Endothelial cell of umbilical vein (primary cell): ENCODE measurements around the gene KHNYN. TPM values are rescaled to one million over a fixed set of nuclear protein-coding genes. Genes with fewer than 3 reads are reported as not detected.

Source experiments
- BruUV-seq: library from RNA; stranded (reverse); fragments of 400-500 nt; replicated peaks from 2 replicates; lab custom pipeline; 2021; lab: Mats Ljungman, UMichigan
- CTCF ChIA-PET: fragments of 300-600, 350-600 bp; sonication (Branson Sonifier 250); formaldehyde crosslinking; loops from one replicate; lab custom pipeline; 2021; ENCODE audit warnings: antibody characterized with exemption, inconsistent platforms; lab: Charles Lee
- POLR2A ChIA-PET: fragments of 300-600, 350-600 bp; sonication (Branson Sonifier 250); formaldehyde crosslinking; loops from one replicate; lab custom pipeline; 2021; ENCODE audit warnings: antibody characterized with exemption, inconsistent platforms; lab: Charles Lee
- DNase-seq: peaks from one replicate; pipeline ENCODE4 v3.0.0-alpha.2; 2011; ENCODE audit warnings: low read depth, low spot score
- FAIRE-seq: peaks from 2 replicates; lab custom pipeline; 2011; peaks lifted over from hg19 to GRCh38; lab: Jason Lieb, UNC
- H2AFZ ChIP-seq: 2 replicates; pipeline ENCODE4 v1.6.0; 2012; ENCODE audit warnings: low read depth, low read length, control low read depth, inconsistent platforms
- H3K27ac ChIP-seq: 2 replicates; pipeline ENCODE4 v1.5.1; 2011; ENCODE audit warnings: low read depth, mild to moderate bottlenecking, control low read depth, low read length, moderate library complexity; ENCODE audit not compliant: insufficient read depth
- H3K27me3 ChIP-seq, 2 experiments: 2 replicates each; pipeline versions ENCODE4 v1.6.0 to v1.6.1; 2011; ENCODE audit warnings: low read length in 2 of 2, mixed read lengths in 1 of 2; ENCODE audit not compliant: control insufficient read depth in 2 of 2, insufficient read depth in 2 of 2
- H3K36me3 ChIP-seq, 2 experiments: 2 replicates in 1 of 2; 3 replicates in 1 of 2; pipeline ENCODE4 v1.5.1; 2011; ENCODE audit warnings: low read length in 2 of 2, mild to moderate bottlenecking in 1 of 2, moderate library complexity in 1 of 2; ENCODE audit not compliant: control insufficient read depth in 2 of 2, insufficient read depth in 2 of 2; ENCODE audit errors: extremely low read depth in 1 of 2
- H3K4me1 ChIP-seq: 3 replicates; pipeline ENCODE4 v1.5.1; 2011; ENCODE audit warnings: mild to moderate bottlenecking, low read length; ENCODE audit not compliant: control insufficient read depth, insufficient read depth; ENCODE audit errors: extremely low read depth
- H3K4me2 ChIP-seq: 2 replicates; pipeline ENCODE4 v1.6.1; 2011; ENCODE audit warnings: low read length, control low read depth, mixed read lengths; ENCODE audit not compliant: insufficient read depth
- H3K4me3 ChIP-seq, 3 experiments: fragments of 200-600 bp in 1 of 3; sonication (generic), shearing (Covaris generic) in 1 of 3; replicated peaks in 1 of 3; 2 replicates each; pipeline ENCODE4 v1.5.1; 2011 to 2016; ENCODE audit warnings: control low read depth in 3 of 3, low read length in 3 of 3, mild to moderate bottlenecking in 2 of 3, inconsistent platforms in 1 of 3, low read depth in 1 of 3, moderate library complexity in 1 of 3; ENCODE audit not compliant: insufficient read depth in 1 of 3
- H3K79me2 ChIP-seq: 2 replicates; pipeline ENCODE4 v1.6.0; 2012; ENCODE audit warnings: low read length, inconsistent platforms; ENCODE audit not compliant: control insufficient read depth, insufficient read depth
- H3K9ac ChIP-seq: replicated peaks from 2 replicates; pipeline ENCODE3; 2011; ENCODE audit warnings: low read length, control low read depth; ENCODE audit not compliant: insufficient read depth; ENCODE audit errors: extremely low read depth
- H3K9me1 ChIP-seq: replicated peaks from 3 replicates; pipeline ENCODE4 v1.6.0; 2011; ENCODE audit warnings: mild to moderate bottlenecking, low read length; ENCODE audit not compliant: control insufficient read depth, insufficient read depth; ENCODE audit errors: extremely low read depth
- H3K9me3 ChIP-seq: replicated peaks from 2 replicates; pipeline ENCODE4 v1.5.1; 2012; ENCODE audit warnings: low read length, inconsistent platforms; ENCODE audit not compliant: control insufficient read depth, insufficient read depth
- H4K20me1 ChIP-seq: replicated peaks from 2 replicates; pipeline ENCODE3; 2011; ENCODE audit warnings: mild to moderate bottlenecking, low read length; ENCODE audit not compliant: control insufficient read depth, insufficient read depth; ENCODE audit errors: extremely low read depth
- EZH2 ChIP-seq: IDR thresholded peaks from 2 replicates; pipeline ENCODE4 v1.6.1; 2012; ENCODE audit warnings: borderline replicate concordance, low read depth, mild to moderate bottlenecking, moderate library complexity, low read length, inconsistent platforms; ENCODE audit not compliant: severe bottlenecking
- FOS ChIP-seq: IDR thresholded peaks from 2 replicates; pipeline ENCODE4 v1.6.1; 2011; ENCODE audit warnings: mild to moderate bottlenecking, low read length, moderate library complexity, borderline replicate concordance; ENCODE audit not compliant: insufficient read depth
- GATA2 ChIP-seq: IDR thresholded peaks from 2 replicates; pipeline ENCODE4 v1.7.0; 2011; ENCODE audit warnings: low read depth, mild to moderate bottlenecking, moderate library complexity, mixed read lengths, low read length; ENCODE audit not compliant: insufficient read length, insufficient read depth
- JUN ChIP-seq: IDR thresholded peaks from 2 replicates; pipeline ENCODE4 v1.6.1; 2011; ENCODE audit warnings: borderline replicate concordance, low read depth; ENCODE audit not compliant: insufficient read length, insufficient read depth
- MYC ChIP-seq: IDR thresholded peaks from one replicate; pipeline ENCODE4 v1.6.1; 2011; ENCODE audit warnings: mild to moderate bottlenecking, low read depth, low read length
- POLR2A ChIP-seq: IDR thresholded peaks from 2 replicates; pipeline ENCODE4 v1.6.1; 2012; ENCODE audit warnings: low read depth, mild to moderate bottlenecking, control low read depth, low read length
- POLR2AphosphoS5 ChIP-seq: IDR thresholded peaks from 2 replicates; pipeline ENCODE4 v1.6.1; 2012; ENCODE audit warnings: low read depth, mild to moderate bottlenecking, control low read depth, low read length, moderate library complexity; ENCODE audit not compliant: insufficient read depth
- dilution Hi-C: fragments of 300-500 bp; cut with MboI; formaldehyde crosslinking; loops from one replicate; pipeline ENCODE4 v1.15.0; 2019; ENCODE audit warnings: low sequenced_read_pairs; ENCODE audit not compliant: extremely low pct_ligation_motif_present
- intact Hi-C: fragments of 100-400 bp; cut with micrococcal nuclease; formaldehyde crosslinking; loops from one replicate; pipeline ENCODE4 v1.10.0; 2022
- polyA plus RNA-seq, 4 experiments: library from polyadenylated mRNA; depleted of rRNA in 3 of 4; stranded (reverse) in 3 of 4; unstranded in 1 of 4; fragments of >200 nt; gene quantifications; 2 replicates each; pipeline versions ENCODE4 v1.2.1 to v1.2.3, GENCODE V29; 2011 to 2012; ENCODE audit warnings: missing spikeins in 1 of 4
- total RNA-seq: library from RNA; stranded (reverse); gene quantifications from 2 replicates; pipeline ENCODE4 v1.2.3, GENCODE V29; 2021
- TF ChIP-seq, protein P1 (sequence below), 2 donors: IDR thresholded peaks; 1 replicate in 1 of 2; 2 replicates in 1 of 2; pipeline ENCODE4 v1.5.1; 2011; ENCODE audit warnings: low read length in 2 of 2, mild to moderate bottlenecking in 2 of 2, moderate library complexity in 2 of 2, control low read depth in 1 of 2, inconsistent platforms in 1 of 2, low read depth in 1 of 2; ENCODE audit not compliant: insufficient read depth in 1 of 2; ENCODE audit errors: extremely low read depth in 1 of 2
- TF ChIP-seq, protein P2 (sequence below): IDR thresholded peaks from 2 replicates; pipeline ENCODE4 v1.6.1; 2011; ENCODE audit not compliant: insufficient read depth, insufficient read length

Gene KHNYN
- total and polyA plus RNA-seq, 2 donors (not counting 3 experiments of a cell fraction or from before 2014, with no cell fraction given) = 25.4 to 63.3 TPM

- TF ChIP-seq POLR2AphosphoS5 (peak; percentile 76), MYC (no peak), GATA2 (no peak), JUN (no peak), POLR2A (peak; percentile 92), FOS (no peak), EZH2 (no peak)
- TF ChIP-seq, protein P1, sequence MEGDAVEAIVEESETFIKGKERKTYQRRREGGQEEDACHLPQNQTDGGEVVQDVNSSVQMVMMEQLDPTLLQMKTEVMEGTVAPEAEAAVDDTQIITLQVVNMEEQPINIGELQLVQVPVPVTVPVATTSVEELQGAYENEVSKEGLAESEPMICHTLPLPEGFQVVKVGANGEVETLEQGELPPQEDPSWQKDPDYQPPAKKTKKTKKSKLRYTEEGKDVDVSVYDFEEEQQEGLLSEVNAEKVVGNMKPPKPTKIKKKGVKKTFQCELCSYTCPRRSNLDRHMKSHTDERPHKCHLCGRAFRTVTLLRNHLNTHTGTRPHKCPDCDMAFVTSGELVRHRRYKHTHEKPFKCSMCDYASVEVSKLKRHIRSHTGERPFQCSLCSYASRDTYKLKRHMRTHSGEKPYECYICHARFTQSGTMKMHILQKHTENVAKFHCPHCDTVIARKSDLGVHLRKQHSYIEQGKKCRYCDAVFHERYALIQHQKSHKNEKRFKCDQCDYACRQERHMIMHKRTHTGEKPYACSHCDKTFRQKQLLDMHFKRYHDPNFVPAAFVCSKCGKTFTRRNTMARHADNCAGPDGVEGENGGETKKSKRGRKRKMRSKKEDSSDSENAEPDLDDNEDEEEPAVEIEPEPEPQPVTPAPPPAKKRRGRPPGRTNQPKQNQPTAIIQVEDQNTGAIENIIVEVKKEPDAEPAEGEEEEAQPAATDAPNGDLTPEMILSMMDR (IDR thresholded peaks at IDR 0.05; ENCODE audit: extremely low read depth in 1 of 2, insufficient read depth in 1 of 2, low read depth in 1 of 2, low read length in 2 of 2) = no peak
- TF ChIP-seq, protein P2, sequence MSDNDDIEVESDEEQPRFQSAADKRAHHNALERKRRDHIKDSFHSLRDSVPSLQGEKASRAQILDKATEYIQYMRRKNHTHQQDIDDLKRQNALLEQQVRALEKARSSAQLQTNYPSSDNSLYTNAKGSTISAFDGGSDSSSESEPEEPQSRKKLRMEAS = no peak
- Histone ChIP-seq H3K27me3 (no peaks in the 10 kb centered on the region), H3K4me2 (peak overlapping the region; percentile 87), H3K9me1 (no peaks in the 10 kb centered on the region), H2AFZ (no peak overlapping the region), H3K36me3 (peaks cover 7 to 14% of the 10 kb centered on the region in 2 experiments), H3K4me3 (peak overlapping the region; percentile 78 to 89 (median 85)), H3K4me1 (peaks cover 52% of the 10 kb centered on the region), H3K79me2 (peaks cover 23% of the 10 kb centered on the region), H3K27ac (peak overlapping the region; percentile 94), H4K20me1 (no peaks in the 10 kb centered on the region), H3K9me3 (no peaks in the 10 kb centered on the region), H3K9ac (peak overlapping the region; percentile 95)
- dilution Hi-C loops = no loop called here
- no TSS peak for BruUV-seq
- POLR2A ChIA-PET = interaction anchor here (0.7 to 3.2 kb wide), 5 partner anchors 12 to 97 kb away, joined by 4 to 36 read pairs (median 5); partner anchors contain the start of gene SDR39U1
- CTCF ChIA-PET = interaction anchor here (0.9 to 10.2 kb wide), 15 partner anchors 12 to 188 kb away, joined by 3 to 811 read pairs (median 19); partner anchors contain the start of genes ADCY4, CIDEB, NFATC4 and RIPK3
- DNase-seq (peak; percentile 75), FAIRE-seq (peak; percentile 63)
- intact Hi-C loops = loop anchor here (5.0 kb wide), 1 partner anchor 283 kb away; the partner anchor contains the start of genes PSME2 and RNF31
Measured at GRCh38 chr14:24430143-24430681, 458 bp downstream of the KHNYN start.
